WERI-Rb-1 (cell line): ENCODE results near the gene PRR7.

ENCODE experiments used
- DNase-seq: peaks from one replicate; pipeline ENCODE4 v3.0.0-alpha.2; 2020
- H3K27ac ChIP-seq: fragments of 250-450 bp; sonication (Bioruptor Pico); 2 replicates; pipeline ENCODE4 v1.5.1; 2020; ENCODE audit warnings: mild to moderate bottlenecking, moderate library complexity
- H3K27me3 ChIP-seq: fragments of 250-450 bp; sonication (Bioruptor Pico); 2 replicates; pipeline ENCODE4 v1.5.1; 2021; ENCODE audit warnings: mild to moderate bottlenecking, low read depth, moderate library complexity; ENCODE audit not compliant: insufficient read depth, severe bottlenecking
- H3K36me3 ChIP-seq: fragments of 250-450 bp; sonication (Bioruptor Pico); 2 replicates; pipeline ENCODE4 v1.5.1; 2020; ENCODE audit warnings: mild to moderate bottlenecking, moderate library complexity
- H3K4me3 ChIP-seq: 2 replicates; pipeline ENCODE4 v1.5.1; 2011; ENCODE audit warnings: low read depth, mild to moderate bottlenecking, control low read depth, low read length
- H3K9me3 ChIP-seq: fragments of 250-450 bp; sonication (Bioruptor Pico); 2 replicates; pipeline ENCODE4 v1.5.1; 2021; ENCODE audit warnings: mild to moderate bottlenecking, moderate library complexity; ENCODE audit not compliant: severe bottlenecking
- TF ChIP-seq, protein P1 (sequence below): IDR thresholded peaks from 2 replicates; pipeline ENCODE4 v1.5.1; 2011; ENCODE audit warnings: low read depth, mild to moderate bottlenecking, control low read depth, inconsistent platforms, low read length

Gene PRR7

DNA sequence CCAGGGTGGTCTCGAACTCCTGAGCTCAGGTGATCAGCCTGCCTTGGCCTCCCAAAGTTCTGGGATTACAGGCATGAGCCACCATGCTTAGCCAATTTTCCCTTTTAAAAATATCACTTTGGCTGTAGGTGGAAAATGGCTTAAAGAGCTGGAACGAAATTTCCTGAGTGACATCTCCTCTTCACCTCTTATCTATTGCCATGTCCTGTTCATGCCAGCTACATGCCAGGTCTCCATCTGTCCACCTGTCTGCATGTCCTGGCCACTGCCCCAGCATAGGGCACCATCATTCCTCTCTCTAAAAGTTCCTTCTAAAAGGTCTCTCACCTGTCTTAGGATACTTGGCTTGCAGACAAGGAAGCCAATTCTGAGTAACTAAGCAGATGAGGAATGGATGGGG lies 22.9 kb upstream of the PRR7 start:
- H3K27ac ChIP-seq: no peak overlapping the region
- no peak for DNase-seq
- no peaks in the 10 kb centered on the region for H3K27me3 ChIP-seq
- no peaks in the 10 kb centered on the region for H3K36me3 ChIP-seq
- H3K9me3 ChIP-seq: no peaks in the 10 kb centered on the region
- H3K4me3 ChIP-seq: no peak overlapping the region
- TF ChIP-seq, protein P1, sequence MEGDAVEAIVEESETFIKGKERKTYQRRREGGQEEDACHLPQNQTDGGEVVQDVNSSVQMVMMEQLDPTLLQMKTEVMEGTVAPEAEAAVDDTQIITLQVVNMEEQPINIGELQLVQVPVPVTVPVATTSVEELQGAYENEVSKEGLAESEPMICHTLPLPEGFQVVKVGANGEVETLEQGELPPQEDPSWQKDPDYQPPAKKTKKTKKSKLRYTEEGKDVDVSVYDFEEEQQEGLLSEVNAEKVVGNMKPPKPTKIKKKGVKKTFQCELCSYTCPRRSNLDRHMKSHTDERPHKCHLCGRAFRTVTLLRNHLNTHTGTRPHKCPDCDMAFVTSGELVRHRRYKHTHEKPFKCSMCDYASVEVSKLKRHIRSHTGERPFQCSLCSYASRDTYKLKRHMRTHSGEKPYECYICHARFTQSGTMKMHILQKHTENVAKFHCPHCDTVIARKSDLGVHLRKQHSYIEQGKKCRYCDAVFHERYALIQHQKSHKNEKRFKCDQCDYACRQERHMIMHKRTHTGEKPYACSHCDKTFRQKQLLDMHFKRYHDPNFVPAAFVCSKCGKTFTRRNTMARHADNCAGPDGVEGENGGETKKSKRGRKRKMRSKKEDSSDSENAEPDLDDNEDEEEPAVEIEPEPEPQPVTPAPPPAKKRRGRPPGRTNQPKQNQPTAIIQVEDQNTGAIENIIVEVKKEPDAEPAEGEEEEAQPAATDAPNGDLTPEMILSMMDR: no peak

DNA sequence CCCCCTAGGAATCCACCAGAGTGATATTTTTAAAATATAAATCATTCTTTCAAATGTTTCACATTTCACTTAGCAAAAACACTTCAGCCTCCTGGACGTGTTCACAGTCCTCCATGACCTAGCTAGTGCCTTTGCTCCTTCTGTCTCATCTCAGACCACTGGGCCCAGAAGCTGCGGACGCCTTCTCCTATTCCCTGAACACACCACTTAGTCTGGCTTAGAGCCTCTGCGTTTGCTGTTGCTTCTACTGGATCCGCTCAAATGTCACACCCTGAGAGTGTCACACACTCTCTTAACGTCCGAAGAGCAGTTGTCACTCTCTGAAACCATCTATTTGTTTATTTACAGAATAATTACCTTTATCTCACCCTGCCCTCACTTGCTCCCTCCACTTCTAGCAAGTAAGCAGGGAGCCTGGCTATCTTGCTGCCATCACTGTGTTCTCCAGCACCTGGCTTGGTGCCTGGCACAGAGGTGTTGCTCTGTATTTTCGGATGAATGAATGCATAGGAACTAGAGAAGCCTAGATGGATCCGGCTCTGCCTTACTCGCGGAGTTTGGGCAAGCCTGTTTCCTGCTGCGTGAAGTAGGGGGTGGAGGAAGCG lies 21.3 kb upstream of the PRR7 start:
- no peaks in the 10 kb centered on the region for H3K36me3 ChIP-seq
- H3K27ac ChIP-seq: peak overlapping the region; percentile 83; the same call in 1 of the 2 replicates
- no peaks in the 10 kb centered on the region for H3K9me3 ChIP-seq
- H3K27me3 ChIP-seq: no peaks in the 10 kb centered on the region
- no peak for DNase-seq
- TF ChIP-seq, protein P1: no peak
- peak overlapping the region; percentile 60 for H3K4me3 ChIP-seq

DNA sequence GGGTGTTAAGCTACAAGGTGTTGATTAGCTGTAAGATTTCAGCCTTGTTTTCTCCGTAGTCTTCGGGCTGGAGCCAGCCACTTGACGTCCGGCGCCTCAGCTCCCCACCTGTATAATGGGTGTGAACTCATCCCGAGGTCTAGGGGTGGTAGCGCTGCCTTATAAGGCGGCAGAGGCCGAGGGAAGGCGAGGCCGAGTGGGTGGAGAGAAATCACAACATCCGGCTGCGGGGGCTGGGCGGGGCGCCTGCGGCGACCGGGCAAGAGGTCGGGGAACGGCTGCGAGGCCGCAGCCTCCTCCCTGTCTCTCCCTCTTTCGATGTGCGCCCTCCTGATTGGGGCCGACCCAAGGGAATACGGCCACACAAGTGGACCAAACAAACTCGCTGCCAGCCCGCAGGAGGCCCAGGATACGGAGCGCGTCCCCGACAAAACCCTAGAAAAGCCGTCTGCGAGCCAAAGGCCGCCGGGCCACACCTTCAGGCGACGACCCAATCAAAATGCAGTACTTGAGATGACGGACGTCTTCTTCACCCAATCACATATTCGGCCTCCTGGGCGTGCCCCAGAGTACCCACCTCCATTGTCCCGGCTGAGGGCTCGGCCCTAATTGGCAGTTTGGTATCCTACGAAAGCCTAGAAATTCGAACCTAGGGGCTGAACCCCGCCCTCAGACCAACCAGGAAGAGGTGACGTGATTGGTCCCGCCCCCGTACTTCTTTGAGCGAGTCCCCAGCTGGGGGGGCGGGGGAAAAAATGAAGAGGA lies 20.6 kb upstream of the PRR7 start:
- no peaks in the 10 kb centered on the region for H3K36me3 ChIP-seq
- peak; percentile 98 for DNase-seq
- no peaks in the 10 kb centered on the region for H3K9me3 ChIP-seq
- H3K27ac ChIP-seq: peak overlapping the region; percentile 83
- H3K4me3 ChIP-seq: peak overlapping the region; percentile 60
- H3K27me3 ChIP-seq: no peaks in the 10 kb centered on the region
- TF ChIP-seq, protein P1: no peak

DNA sequence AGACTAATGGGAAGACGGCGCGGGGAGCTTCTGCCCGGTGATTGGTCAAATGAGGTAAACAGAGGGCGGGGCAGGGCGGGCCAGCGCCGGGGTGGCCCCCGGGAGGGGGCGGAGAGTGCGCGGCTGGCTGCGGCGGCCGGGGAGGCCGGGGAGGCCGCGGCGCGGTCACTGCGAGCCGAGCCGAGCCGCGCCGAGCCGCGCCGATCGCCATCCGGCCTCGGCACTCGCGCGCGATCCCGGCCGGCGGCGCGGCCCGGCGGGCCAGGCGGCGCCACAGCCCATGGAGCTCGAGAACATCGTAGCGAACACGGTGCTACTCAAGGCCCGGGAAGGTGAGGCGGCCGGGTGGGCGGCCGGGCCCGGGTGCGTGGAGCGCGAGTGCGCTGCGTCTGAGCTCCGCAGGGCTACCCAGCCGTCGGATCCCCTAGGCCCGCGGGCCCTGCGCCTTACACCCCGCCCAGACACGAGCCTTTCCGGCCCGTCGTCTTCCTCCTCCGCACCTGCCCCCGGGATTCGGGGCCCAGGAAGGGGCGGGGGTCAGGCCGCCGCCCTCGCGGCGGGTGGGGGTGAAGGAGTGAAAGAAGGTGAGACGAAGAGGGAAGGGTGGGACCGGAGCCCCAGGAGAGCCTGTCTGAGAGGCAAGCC lies 19.9 kb upstream of the PRR7 start, which contains the start of gene GRK6:
GRK6 (plus strand) TSS at position 111 of the 645 bp plus-strand sequence; CDS start at position 281, 170 bp downstream.
- Histone ChIP-seq H3K36me3 (no peaks in the 10 kb centered on the region), H3K27me3 (no peaks in the 10 kb centered on the region), H3K27ac (peak within 1 kb of the TSS; percentile 83), H3K4me3 (peak within 1 kb of the TSS; percentile 76), H3K9me3 (no peaks in the 10 kb centered on the region)
- DNase-seq: peak; percentile 25
- TF ChIP-seq, protein P1: no peak

DNA sequence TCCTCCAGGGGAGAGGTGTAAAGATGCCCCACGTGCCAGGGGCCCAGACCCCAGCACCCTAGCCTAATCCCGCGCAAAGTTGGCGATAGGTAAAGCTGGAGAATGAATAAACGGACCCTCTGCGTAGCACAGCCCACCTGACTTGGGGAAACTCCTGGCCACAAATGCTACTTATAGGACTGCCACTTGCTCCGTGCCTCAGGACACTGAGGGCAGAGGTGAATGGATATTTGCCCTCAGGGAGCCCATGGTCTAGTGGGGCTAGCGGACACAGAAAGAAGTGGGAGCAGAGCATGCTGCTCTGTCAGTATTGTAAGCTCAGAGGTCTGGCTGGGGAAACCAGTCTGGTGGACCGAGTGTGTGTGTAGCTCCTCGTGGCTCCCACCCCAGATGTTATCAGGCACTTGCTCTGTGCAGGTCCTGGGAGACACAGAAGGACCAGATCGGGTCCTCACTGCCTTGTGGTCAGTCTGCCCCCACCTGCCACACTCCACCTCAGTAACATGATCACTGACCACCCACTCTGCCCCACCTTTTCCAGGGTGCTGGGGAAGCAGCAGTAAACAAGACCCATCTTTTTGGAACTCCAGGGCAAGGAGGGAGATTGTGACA lies 19.3 kb upstream of the PRR7 start:
- Histone ChIP-seq H3K4me3 (peak overlapping the region; percentile 76), H3K9me3 (no peaks in the 10 kb centered on the region), H3K36me3 (no peaks in the 10 kb centered on the region), H3K27ac (peak overlapping the region; percentile 75), H3K27me3 (no peaks in the 10 kb centered on the region)
- TF ChIP-seq, protein P1: no peak
- DNase-seq: no peak
